Liver (tissue), 9 donors: ENCODE data around the gene TINAG. TPM values are rescaled to one million over a fixed set of nuclear protein-coding genes. Genes with fewer than 3 reads are reported as not detected.

Experiments
- DNase-seq: peaks from one replicate; pipeline ENCODE4 v3.0.0-alpha.2; 2017; ENCODE audit warnings: low spot score
- H3K27ac ChIP-seq, 2 donors: one replicate each; pipeline ENCODE4 v1.7.0; 2013; ENCODE audit warnings: inconsistent platforms in 2 of 2, low read length in 2 of 2, control low read depth in 1 of 2, low read depth in 1 of 2, mild to moderate bottlenecking in 1 of 2
- H3K27me3 ChIP-seq, 4 donors: one replicate each; pipeline versions ENCODE4 v1.6.1 to v1.7.0; 2013; ENCODE audit warnings: low read length in 3 of 4, inconsistent platforms in 1 of 4, mild to moderate bottlenecking in 1 of 4, moderate library complexity in 1 of 4; ENCODE audit not compliant: control insufficient read depth in 4 of 4, insufficient read depth in 4 of 4
- H3K36me3 ChIP-seq, 4 donors: one replicate each; pipeline versions ENCODE4 v1.6.1 to v1.7.0; 2013; ENCODE audit warnings: low read length in 3 of 4, mild to moderate bottlenecking in 3 of 4, low read depth in 1 of 4, moderate library complexity in 1 of 4; ENCODE audit not compliant: control insufficient read depth in 4 of 4, insufficient read depth in 3 of 4
- H3K4me1 ChIP-seq, 4 donors: one replicate each; pipeline versions ENCODE4 v1.6.1 to v1.7.0; 2013; ENCODE audit warnings: low read length in 3 of 4, mild to moderate bottlenecking in 3 of 4, moderate library complexity in 1 of 4; ENCODE audit not compliant: control insufficient read depth in 4 of 4, insufficient read depth in 4 of 4
- H3K4me3 ChIP-seq, 3 donors: one replicate each; pipeline versions ENCODE4 v1.6.1 to v1.7.0; 2013; ENCODE audit warnings: low read length in 3 of 3, control low read depth in 1 of 3, low read depth in 1 of 3, mild to moderate bottlenecking in 1 of 3
- H3K9ac ChIP-seq, 2 donors: one replicate each; pipeline ENCODE4 v1.7.0; 2013; ENCODE audit warnings: low read length in 2 of 2, mild to moderate bottlenecking in 2 of 2, moderate library complexity in 2 of 2, control low read depth in 1 of 2, low read depth in 1 of 2
- H3K9me3 ChIP-seq, 4 donors: one replicate each; pipeline versions ENCODE4 v1.6.1 to v1.7.0; 2013; ENCODE audit warnings: low read length in 3 of 4; ENCODE audit not compliant: control insufficient read depth in 4 of 4
- CTCF ChIP-seq: fragments of 150-350 bp; IDR thresholded peaks from 2 replicates; pipeline ENCODE4 v1.5.1; 2017; ENCODE audit warnings: improper control_type of control experiment, low read depth, low read length; ENCODE audit not compliant: missing input control
- FOXA1 ChIP-seq: IDR thresholded peaks from 2 replicates; pipeline ENCODE4 v1.6.1; 2016; ENCODE audit warnings: antibody characterized with exemption
- FOXA2 ChIP-seq: IDR thresholded peaks from 2 replicates; pipeline ENCODE4 v1.6.1; 2016; ENCODE audit warnings: antibody characterized with exemption
- GABPA ChIP-seq, 2 donors: IDR thresholded peaks in 1 of 2; conservative IDR thresholded peaks in 1 of 2; 2 replicates each; pipeline ENCODE4 v1.6.1; 2016; ENCODE audit warnings: antibody characterized with exemption in 2 of 2, mild to moderate bottlenecking in 1 of 2, moderate library complexity in 1 of 2
- HNF4A ChIP-seq, 2 donors: conservative IDR thresholded peaks; 2 replicates each; pipeline ENCODE4 v1.6.1; 2016; ENCODE audit warnings: antibody characterized with exemption in 2 of 2, mild to moderate bottlenecking in 2 of 2
- HNF4G ChIP-seq: IDR thresholded peaks from 2 replicates; pipeline ENCODE4 v1.6.1; 2016; ENCODE audit warnings: antibody characterized with exemption
- JUND ChIP-seq, 2 donors: IDR thresholded peaks; 2 replicates each; pipeline ENCODE4 v1.6.1; 2016; ENCODE audit warnings: antibody characterized with exemption in 2 of 2
- MAX ChIP-seq: IDR thresholded peaks from 2 replicates; pipeline ENCODE4 v1.6.1; 2016; ENCODE audit warnings: antibody characterized with exemption
- NR2F2 ChIP-seq: IDR thresholded peaks from 2 replicates; pipeline ENCODE4 v1.6.1; 2016; ENCODE audit warnings: antibody characterized with exemption
- RAD21 ChIP-seq, 2 donors: IDR thresholded peaks; 2 replicates each; pipeline ENCODE4 v1.6.1; 2016; ENCODE audit warnings: antibody characterized with exemption in 2 of 2, mild to moderate bottlenecking in 2 of 2
- REST ChIP-seq: IDR thresholded peaks from 2 replicates; pipeline ENCODE4 v1.6.1; 2016; ENCODE audit warnings: antibody characterized with exemption, mild to moderate bottlenecking
- RXRA ChIP-seq, 2 donors: IDR thresholded peaks; 2 replicates each; pipeline ENCODE4 v1.6.1; 2017 to 2018; ENCODE audit warnings: antibody characterized with exemption in 2 of 2, mild to moderate bottlenecking in 1 of 2
- SP1 ChIP-seq: IDR thresholded peaks from 2 replicates; pipeline ENCODE4 v1.6.1; 2018; ENCODE audit warnings: antibody characterized with exemption, mild to moderate bottlenecking
- TAF1 ChIP-seq: conservative IDR thresholded peaks from 2 replicates; pipeline ENCODE4 v1.6.1; 2016; ENCODE audit warnings: antibody characterized with exemption, mild to moderate bottlenecking
- WGBS: extraction: QIAGEN DNeasy Blood & Tissue Kit; methylation state at CpG from one replicate; pipeline ENCODE4 v1.1.7; 2013; 5-methylcytosine and 5-hydroxymethylcytosine counted together
- polyA plus RNA-seq, 2 donors: library from polyadenylated mRNA; stranded (reverse) in 1 of 2; unstranded in 1 of 2; fragments of 200-250 nt in 1 of 2; fragments of >200 nt in 1 of 2; fragmentation: Nextera tagmentation in 1 of 2; extraction: Ambion mirVana in 1 of 2; gene quantifications; one replicate each; pipeline versions ENCODE4 v1.2.1 to v1.2.3, GENCODE V29; 2013 to 2015
- total RNA-seq, 2 donors: library from RNA; depleted of rRNA; stranded (reverse); fragments of >200 nt; gene quantifications; one replicate each; pipeline ENCODE4 v1.2.3, GENCODE V29; 2014
- TF ChIP-seq, protein P1 (sequence below): IDR thresholded peaks from 2 replicates; pipeline ENCODE4 v1.6.1; 2016; ENCODE audit warnings: antibody characterized with exemption
- TF ChIP-seq, protein P2 (sequence below): IDR thresholded peaks from 2 replicates; pipeline ENCODE4 v1.6.1; 2016; ENCODE audit warnings: antibody characterized with exemption
- donor health status: healthy.
- donor health status: healthy.
- donor health status: healthy.
- donor health status: healthy.
- donor health status: healthy.

The TINAG gene
- total and polyA plus RNA-seq, 4 donors, result not detected

DNA sequence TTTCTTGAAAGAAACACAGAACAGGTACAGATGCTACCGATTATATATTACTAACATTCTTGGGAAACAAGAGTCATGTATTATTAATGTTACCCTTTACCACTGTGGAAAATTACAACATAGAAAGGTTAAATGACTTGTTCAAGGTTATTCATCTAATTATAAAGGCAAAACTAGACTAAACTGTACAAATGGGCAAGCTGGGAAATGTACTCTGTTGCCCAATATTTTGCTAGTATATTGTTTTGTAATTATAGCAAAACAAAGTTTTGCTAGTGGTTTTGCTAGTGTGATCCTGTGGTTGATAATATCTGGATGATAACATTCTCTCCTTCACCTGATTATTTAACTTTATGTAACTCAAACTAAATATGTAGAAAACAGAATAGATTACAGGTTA, 96.5 kb downstream of the TINAG start:
- Histone ChIP-seq H3K4me1 (no peaks in the 10 kb centered on the region), H3K9ac (no peak overlapping the region)
- WGBS, result 85% methylated on average over 1 of the region's 1 CpG

More for the DNA sequence above, 96.5 kb downstream of the TINAG start:
- Histone ChIP-seq H3K36me3 (no peaks in the 10 kb centered on the region), H3K27ac (no peak overlapping the region), H3K9me3 (no peaks in the 10 kb centered on the region), H3K4me3 (no peak overlapping the region), H3K27me3 (no peaks in the 10 kb centered on the region)
- no peak for DNase-seq
- TF ChIP-seq TAF1 (no peak), HNF4A (conservative IDR thresholded peaks at IDR 0.05) (no peak), SP1 (no peak), NR2F2 (no peak), FOXA1 (no peak), GABPA (IDR thresholded peaks at IDR 0.05 in 1 of 2, conservative IDR thresholded peaks at IDR 0.05 in 1 of 2) (no peak), REST (no peak), FOXA2 (no peak), JUND (IDR thresholded peaks at IDR 0.05) (no peak), MAX (no peak), CTCF (no peak), HNF4G (no peak), RXRA (IDR thresholded peaks at IDR 0.05) (no peak), RAD21 (IDR thresholded peaks at IDR 0.05) (no peak)
- TF ChIP-seq, protein P1, sequence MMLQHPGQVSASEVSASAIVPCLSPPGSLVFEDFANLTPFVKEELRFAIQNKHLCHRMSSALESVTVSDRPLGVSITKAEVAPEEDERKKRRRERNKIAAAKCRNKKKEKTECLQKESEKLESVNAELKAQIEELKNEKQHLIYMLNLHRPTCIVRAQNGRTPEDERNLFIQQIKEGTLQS, result no peak
- TF ChIP-seq, protein P2, sequence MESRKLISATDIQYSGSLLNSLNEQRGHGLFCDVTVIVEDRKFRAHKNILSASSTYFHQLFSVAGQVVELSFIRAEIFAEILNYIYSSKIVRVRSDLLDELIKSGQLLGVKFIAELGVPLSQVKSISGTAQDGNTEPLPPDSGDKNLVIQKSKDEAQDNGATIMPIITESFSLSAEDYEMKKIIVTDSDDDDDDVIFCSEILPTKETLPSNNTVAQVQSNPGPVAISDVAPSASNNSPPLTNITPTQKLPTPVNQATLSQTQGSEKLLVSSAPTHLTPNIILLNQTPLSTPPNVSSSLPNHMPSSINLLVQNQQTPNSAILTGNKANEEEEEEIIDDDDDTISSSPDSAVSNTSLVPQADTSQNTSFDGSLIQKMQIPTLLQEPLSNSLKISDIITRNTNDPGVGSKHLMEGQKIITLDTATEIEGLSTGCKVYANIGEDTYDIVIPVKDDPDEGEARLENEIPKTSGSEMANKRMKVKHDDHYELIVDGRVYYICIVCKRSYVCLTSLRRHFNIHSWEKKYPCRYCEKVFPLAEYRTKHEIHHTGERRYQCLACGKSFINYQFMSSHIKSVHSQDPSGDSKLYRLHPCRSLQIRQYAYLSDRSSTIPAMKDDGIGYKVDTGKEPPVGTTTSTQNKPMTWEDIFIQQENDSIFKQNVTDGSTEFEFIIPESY, result no peak
